ENCODE measurements around the gene CPVL. TPM values are rescaled to one million over a fixed set of nuclear protein-coding genes. Genes with fewer than 3 reads are reported as not detected.

CPVL gene
- total and polyA plus RNA-seq, 2 of the 8 experiments (the other 6 are each of a cell fraction or from before 2014, with no cell fraction given), result 40.0 to 55.0 TPM

GRCh38 chr7:29066641-29067040 lies 79.7 kb downstream of the CPVL start (continued):
- TF ChIP-seq SIRT6 (IDR thresholded peaks at IDR 0.05; ENCODE audit: low read length) (no peak), POU5F1 (IDR thresholded peaks at IDR 0.05; ENCODE audit: low read depth, low read length) (no peak), CHD1 (IDR thresholded peaks at IDR 0.05; ENCODE audit: low read depth, low read length) (no peak), FOSL1 (IDR thresholded peaks at IDR 0.05; ENCODE audit: insufficient read depth, low read depth, low read length) (no peak)
- TF ChIP-seq, protein P1, sequence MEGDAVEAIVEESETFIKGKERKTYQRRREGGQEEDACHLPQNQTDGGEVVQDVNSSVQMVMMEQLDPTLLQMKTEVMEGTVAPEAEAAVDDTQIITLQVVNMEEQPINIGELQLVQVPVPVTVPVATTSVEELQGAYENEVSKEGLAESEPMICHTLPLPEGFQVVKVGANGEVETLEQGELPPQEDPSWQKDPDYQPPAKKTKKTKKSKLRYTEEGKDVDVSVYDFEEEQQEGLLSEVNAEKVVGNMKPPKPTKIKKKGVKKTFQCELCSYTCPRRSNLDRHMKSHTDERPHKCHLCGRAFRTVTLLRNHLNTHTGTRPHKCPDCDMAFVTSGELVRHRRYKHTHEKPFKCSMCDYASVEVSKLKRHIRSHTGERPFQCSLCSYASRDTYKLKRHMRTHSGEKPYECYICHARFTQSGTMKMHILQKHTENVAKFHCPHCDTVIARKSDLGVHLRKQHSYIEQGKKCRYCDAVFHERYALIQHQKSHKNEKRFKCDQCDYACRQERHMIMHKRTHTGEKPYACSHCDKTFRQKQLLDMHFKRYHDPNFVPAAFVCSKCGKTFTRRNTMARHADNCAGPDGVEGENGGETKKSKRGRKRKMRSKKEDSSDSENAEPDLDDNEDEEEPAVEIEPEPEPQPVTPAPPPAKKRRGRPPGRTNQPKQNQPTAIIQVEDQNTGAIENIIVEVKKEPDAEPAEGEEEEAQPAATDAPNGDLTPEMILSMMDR (IDR thresholded peaks at IDR 0.05; ENCODE audit: control extremely low read depth in 1 of 3, insufficient read depth in 1 of 3, low read depth in 1 of 3, low read length in 3 of 3), result no peak

Measured in H1 (cell line).